ENCODE data around the gene ADM5.

Gene ADM5

DNA sequence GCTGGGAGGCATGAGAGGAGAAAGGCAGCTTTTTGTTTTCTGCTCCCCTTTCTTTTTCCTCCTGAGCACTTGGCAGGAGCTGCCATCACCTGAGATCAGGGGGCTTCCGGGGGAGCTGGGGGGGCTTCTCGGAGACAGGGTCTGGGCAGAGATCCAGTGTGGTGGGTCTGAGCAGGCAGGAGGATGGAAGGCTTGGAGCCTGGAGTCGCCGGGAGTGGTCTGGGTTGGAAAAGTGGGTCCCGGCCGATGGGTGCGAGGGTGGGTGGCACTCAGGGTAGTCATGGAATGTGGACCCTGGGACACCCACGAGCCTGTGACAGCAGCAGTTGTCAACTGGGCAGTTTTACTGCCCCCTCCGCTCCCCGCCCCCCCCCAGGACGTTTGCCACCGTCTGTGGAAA is 2.2 kb upstream of the ADM5 start:
- TF ChIP-seq, protein P1, sequence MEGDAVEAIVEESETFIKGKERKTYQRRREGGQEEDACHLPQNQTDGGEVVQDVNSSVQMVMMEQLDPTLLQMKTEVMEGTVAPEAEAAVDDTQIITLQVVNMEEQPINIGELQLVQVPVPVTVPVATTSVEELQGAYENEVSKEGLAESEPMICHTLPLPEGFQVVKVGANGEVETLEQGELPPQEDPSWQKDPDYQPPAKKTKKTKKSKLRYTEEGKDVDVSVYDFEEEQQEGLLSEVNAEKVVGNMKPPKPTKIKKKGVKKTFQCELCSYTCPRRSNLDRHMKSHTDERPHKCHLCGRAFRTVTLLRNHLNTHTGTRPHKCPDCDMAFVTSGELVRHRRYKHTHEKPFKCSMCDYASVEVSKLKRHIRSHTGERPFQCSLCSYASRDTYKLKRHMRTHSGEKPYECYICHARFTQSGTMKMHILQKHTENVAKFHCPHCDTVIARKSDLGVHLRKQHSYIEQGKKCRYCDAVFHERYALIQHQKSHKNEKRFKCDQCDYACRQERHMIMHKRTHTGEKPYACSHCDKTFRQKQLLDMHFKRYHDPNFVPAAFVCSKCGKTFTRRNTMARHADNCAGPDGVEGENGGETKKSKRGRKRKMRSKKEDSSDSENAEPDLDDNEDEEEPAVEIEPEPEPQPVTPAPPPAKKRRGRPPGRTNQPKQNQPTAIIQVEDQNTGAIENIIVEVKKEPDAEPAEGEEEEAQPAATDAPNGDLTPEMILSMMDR (conservative IDR thresholded peaks at IDR 0.05; ENCODE audit: low read depth, low read length) = no peak
- no peak for DNase-seq (ENCODE audit: low read depth)
- H3K4me3 ChIP-seq (ENCODE audit: low read length) = no peak overlapping the region

DNA sequence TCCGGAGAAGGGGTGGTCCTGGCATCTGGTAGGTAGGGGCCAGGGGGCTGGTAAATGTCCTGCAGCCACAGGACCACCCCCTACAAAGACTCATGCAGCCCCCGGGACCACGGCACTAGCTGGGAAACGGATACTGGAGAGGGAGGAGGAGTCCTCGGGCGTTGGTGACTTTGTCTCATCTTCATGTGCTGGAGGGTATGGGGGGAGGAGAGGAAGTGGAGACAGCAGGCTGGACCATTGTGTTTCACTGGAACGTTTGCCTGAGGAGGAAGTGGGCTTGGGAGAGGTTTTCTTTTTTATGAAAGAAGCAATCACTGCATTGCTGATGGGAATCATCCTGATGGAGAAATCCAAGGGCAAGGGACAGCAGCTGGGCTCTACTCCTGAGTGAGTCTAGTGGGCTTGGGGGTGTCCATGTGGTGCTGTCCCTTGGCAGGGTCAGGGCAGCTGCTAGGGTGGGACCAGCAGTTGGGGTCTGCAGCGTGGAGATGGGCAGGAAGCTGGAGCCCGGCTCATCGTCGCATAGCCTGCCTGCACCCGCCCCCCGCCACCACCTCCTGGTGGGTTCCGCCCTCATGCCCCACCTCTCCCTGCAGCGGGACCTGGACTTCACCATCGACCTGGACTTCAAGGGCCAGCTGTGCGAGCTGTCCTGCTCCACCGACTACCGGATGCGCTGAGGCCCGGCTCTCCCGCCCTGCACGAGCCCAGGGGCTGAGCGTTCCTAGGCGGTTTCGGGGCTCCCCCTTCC is 1.7 kb upstream of the ADM5 start:
- DNase-seq (ENCODE audit: low read depth) = no peak

DNA sequence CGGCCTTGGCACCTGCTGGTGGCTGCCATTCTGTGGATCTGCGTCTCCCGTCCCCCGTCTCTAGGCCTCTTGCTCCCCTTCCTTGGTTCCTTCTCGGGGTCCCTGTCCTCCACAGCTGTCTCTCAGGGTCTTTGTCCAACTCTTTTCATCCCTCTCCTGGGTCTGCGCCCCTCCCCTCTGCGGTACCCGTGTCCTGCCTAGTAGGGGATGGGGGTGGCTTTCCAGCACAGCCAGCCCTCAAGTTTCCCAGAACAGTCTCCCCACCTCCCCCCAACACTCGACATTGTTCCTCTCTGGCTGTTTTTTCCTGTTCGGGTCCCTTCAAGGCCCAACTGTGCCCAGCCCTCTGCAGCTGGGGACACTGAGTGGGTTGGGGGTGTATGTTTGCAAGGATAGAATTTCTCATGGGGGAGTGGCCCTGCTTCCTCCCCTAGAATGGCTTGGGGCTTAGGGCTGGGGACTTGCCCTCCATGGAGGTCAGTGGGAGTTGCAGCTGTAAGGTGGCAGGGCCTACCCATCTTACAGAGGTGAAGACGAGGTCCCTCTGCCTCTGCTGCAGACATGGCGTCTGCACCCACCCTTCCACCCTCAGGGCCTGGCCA is 762 bp upstream of the ADM5 start:
- no peak overlapping the region for H3K4me3 ChIP-seq (ENCODE audit: low read length)
- TF ChIP-seq, protein P1 (conservative IDR thresholded peaks at IDR 0.05; ENCODE audit: low read depth, low read length) = no peak
- no peak for DNase-seq (ENCODE audit: low read depth)

More for the DNA sequence above, 1.7 kb upstream of the ADM5 start:
- H3K4me3 ChIP-seq (ENCODE audit: low read length) = no peak overlapping the region
- TF ChIP-seq, protein P1 (conservative IDR thresholded peaks at IDR 0.05; ENCODE audit: low read depth, low read length) = no peak

DNA sequence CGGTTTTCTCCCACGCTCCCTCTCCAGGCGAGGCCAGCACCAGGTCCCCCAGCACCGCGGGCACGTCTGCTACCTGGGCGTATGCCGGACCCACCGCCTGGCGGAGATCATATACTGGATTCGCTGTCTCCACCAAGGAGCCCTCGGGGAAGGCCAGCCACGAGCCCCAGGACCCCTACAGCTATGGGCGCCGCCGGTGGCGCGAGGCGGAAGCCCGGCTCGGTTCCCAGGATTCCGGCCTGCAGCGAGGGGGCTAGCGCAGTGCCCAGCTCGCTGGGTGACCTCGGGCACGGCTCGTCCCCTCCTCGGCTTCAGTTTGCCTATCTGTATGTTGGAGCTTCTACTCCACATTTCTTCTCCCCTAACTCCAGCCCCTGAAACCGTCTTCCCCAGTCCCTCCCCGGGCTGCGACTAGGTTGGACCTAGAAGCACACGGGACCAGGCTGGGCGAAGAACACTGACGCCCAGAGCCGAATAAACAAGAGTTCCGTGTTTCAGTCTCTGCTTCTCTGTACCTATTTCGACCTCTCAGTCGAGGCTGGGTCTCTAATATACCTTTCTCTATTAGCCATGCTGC is 773 bp downstream of the ADM5 start:
- H3K4me3 ChIP-seq (ENCODE audit: low read length) = peak overlapping the region; percentile 68
- TF ChIP-seq, protein P1 (conservative IDR thresholded peaks at IDR 0.05; ENCODE audit: low read depth, low read length) = no peak
- no peak for DNase-seq (ENCODE audit: low read depth)

DNA sequence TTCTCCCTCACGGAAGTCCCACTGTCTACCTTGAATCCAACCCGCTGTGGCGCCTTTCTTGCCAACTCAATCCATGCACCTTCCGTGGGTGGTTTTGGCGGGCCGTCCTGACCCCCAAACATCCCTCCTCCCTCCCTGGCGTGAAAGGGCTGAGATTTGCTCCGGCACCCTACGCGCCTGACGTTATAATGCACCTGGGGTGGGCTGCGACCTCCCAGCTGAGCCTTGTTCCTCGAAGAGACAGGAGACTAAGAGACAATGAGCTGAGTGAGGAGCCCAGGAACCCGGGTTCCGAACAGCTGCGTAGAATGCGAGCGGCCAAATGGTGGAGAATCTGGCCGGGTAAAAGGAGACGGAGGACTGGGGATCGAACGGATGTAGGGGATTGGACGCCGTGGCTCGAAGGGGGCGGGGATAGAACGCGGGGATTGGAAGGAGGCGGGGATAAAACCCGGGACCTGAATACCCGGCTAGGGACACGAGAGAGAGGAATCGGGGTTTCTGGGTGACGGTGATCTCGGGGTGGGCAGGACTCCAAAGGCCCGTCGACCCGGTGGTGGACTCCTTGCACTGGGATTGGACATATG is 1.4 kb downstream of the ADM5 start, which contains the start of gene CPT1C:
Gene CPT1C, plus strand, starts transcription at position 461 of the 587 bp plus-strand sequence. CDS start 1,137 bp downstream, outside the sequence.
- H3K4me3 ChIP-seq (ENCODE audit: low read length) = peak within 1 kb of the TSS; percentile 68
- DNase-seq (ENCODE audit: low read depth) = no peak
- TF ChIP-seq, protein P1 (conservative IDR thresholded peaks at IDR 0.05; ENCODE audit: low read depth, low read length) = no peak

DNA sequence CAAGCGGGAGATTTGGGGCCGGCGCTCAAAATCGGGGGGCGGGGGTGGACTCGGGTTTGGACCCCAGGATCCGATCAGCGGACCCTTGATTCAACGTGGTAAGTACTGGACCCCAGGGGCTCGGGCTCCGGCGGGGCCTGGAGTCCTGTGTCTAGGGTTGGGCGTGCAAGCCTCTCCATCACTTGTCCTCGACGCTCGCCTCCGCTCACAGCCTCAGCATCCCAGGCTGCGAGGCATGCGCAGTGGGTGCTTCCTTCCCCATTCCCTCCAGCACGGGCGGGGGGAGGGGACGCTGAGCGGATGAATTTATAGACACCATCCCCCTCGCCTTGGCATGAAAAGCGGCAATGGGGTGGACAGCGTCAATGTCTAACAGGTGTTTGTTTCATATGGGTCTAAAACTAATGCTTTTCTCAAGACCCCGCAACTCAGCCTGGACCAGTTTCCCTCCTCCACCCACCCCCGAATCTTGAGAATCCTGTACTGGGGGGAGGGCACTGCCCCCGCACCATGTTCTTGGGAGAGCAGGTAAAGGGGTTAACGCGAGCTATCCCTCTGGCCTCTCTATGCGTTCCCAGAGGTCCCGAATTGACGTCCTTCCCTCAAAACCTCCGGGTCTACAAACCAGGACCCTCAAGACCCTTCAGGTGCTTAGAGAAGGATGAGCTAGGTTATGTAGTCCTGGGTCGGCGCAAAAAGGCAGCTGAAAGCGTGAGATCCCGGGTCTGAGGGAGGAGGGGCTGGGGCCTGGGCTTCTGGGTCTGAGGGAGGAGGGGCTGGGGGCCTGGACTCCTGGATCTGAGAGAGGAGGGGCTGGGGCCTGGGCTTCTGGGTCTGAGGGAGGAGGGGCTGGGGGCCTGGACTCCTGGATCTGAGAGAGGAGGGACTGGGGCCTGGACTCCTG is 2.1 kb downstream of the ADM5 start:
- TF ChIP-seq, protein P1 (conservative IDR thresholded peaks at IDR 0.05; ENCODE audit: low read depth, low read length) = no peak
- peak overlapping the region; percentile 68 for H3K4me3 ChIP-seq (ENCODE audit: low read length)
- no peak for DNase-seq (ENCODE audit: low read depth)
